Muscle layer of colon (tissue), 2 donors: ENCODE results near the gene SAFB2.

Experiments used
- H3K27ac ChIP-seq: one replicate; pipeline ENCODE4 v1.7.0; 2013; ENCODE audit warnings: low read depth, mild to moderate bottlenecking, low read length, moderate library complexity
- H3K27me3 ChIP-seq, 2 donors: one replicate each; pipeline ENCODE4 v1.7.0; 2013; ENCODE audit warnings: low read length in 2 of 2, mild to moderate bottlenecking in 2 of 2; ENCODE audit not compliant: insufficient read depth in 2 of 2, control insufficient read depth in 1 of 2
- H3K36me3 ChIP-seq: one replicate; pipeline ENCODE4 v1.7.0; 2013; ENCODE audit warnings: mild to moderate bottlenecking, low read length; ENCODE audit not compliant: insufficient read depth
- H3K4me1 ChIP-seq: one replicate; pipeline ENCODE4 v1.7.0; 2013; ENCODE audit warnings: mild to moderate bottlenecking, low read length; ENCODE audit not compliant: insufficient read depth
- H3K4me3 ChIP-seq, 2 donors: one replicate each; pipeline ENCODE4 v1.7.0; 2013; ENCODE audit warnings: low read length in 2 of 2, low read depth in 1 of 2, mild to moderate bottlenecking in 1 of 2, moderate library complexity in 1 of 2
- H3K9ac ChIP-seq: one replicate; pipeline ENCODE4 v1.7.0; 2013; ENCODE audit warnings: low read length
- H3K9me3 ChIP-seq: one replicate; pipeline ENCODE4 v1.7.0; 2013; ENCODE audit warnings: mild to moderate bottlenecking, low read length
- donor health status: abdominal sarcoma.
- donor health status: Adenocarcinoma of cecum.

SAFB2 gene

GRCh38 chr19:5622465-5623396 is at the start of gene SAFB2, which contains the start of gene SAFB:
TSS of gene SAFB2 (minus strand) at chr19:5622776. CDS start at chr19:5622715, 61 bp downstream.
TSS of gene SAFB (plus strand) at chr19:5623083. CDS start at chr19:5623206, 123 bp downstream.
- H3K9me3 ChIP-seq, result no peaks in the 10 kb centered on the region
- H3K27me3 ChIP-seq, result no peaks in the 10 kb centered on the region
- peaks cover 56% of the 10 kb centered on the region for H3K36me3 ChIP-seq
- H3K9ac ChIP-seq, result peak within 1 kb of the TSS; percentile 96
- H3K4me1 ChIP-seq, result peaks cover 50% of the 10 kb centered on the region
- peak within 1 kb of the TSS; percentile 99 for H3K27ac ChIP-seq
- peak within 1 kb of the TSS; percentile 95 to 98 for H3K4me3 ChIP-seq

DNA sequence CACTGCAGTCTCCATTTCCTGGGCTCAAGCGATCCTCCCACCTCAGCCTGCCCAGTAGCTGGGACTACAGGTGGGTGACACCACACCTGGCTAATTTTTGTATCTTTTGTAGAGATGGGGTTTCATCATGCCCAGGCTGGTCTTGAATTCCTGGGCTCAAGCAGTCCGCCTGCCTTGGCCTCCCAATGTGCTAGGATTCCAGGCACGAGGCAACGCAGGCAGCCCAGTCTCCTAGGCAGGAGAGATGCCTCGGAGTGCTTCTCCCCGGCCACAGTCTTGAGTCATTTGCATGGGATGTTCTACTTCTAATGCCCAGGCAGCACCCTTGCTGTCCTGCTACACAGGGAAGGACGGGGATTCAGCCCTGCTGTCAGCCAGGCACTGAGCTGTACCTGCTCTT is 49.0 kb upstream of the SAFB2 start:
- Histone ChIP-seq H3K36me3 (peaks cover 25% of the 10 kb centered on the region), H3K9me3 (no peaks in the 10 kb centered on the region), H3K9ac (no peak overlapping the region), H3K27ac (no peak overlapping the region), H3K4me1 (no peaks in the 10 kb centered on the region), H3K27me3 (no peaks in the 10 kb centered on the region), H3K4me3 (no peak overlapping the region)

- H3K27ac ChIP-seq, result no peak overlapping the region
- no peaks in the 10 kb centered on the region for H3K4me1 ChIP-seq
- H3K9ac ChIP-seq, result no peak overlapping the region
- H3K4me3 ChIP-seq, result no peak overlapping the region
- peaks cover 48% of the 10 kb centered on the region for H3K36me3 ChIP-seq
- no peaks in the 10 kb centered on the region for H3K9me3 ChIP-seq
- no peaks in the 10 kb centered on the region for H3K27me3 ChIP-seq
Observed at GRCh38 chr19:5669212-5669611, 46.6 kb upstream of the SAFB2 start.

DNA sequence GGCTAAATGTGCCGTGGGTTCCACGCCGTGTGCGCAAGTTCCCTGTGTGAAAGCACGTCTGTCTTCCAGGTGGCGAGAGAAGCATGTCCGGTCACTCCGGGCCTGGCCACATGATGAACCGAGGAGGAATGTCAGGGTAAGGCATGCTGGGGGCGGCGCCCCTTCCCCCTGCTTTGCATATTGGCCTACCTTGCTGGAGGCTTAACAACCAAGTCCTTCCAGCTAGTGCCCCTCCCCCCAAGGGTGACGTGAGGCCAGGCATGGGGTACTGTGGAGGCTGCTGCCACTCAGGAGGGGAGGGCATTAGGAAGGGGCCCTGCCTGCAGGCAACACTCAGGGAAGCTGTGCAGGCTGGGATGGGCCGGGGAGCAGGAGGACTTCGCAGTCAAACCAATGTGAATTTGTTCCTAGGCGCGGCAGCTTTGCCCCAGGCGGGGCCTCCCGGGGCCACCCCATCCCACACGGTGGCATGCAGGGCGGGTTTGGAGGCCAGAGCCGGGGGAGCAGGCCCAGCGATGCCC is 45.2 kb upstream of the SAFB2 start:
- no peak overlapping the region for H3K9ac ChIP-seq
- H3K4me3 ChIP-seq, result no peak overlapping the region
- no peaks in the 10 kb centered on the region for H3K4me1 ChIP-seq
- no peaks in the 10 kb centered on the region for H3K9me3 ChIP-seq
- H3K27me3 ChIP-seq, result no peaks in the 10 kb centered on the region
- H3K36me3 ChIP-seq, result peaks cover 58% of the 10 kb centered on the region
- H3K27ac ChIP-seq, result no peak overlapping the region

- Histone ChIP-seq H3K4me1 (no peaks in the 10 kb centered on the region), H3K27ac (no peak overlapping the region), H3K36me3 (peaks cover 58% of the 10 kb centered on the region), H3K27me3 (no peaks in the 10 kb centered on the region), H3K4me3 (no peak overlapping the region), H3K9ac (no peak overlapping the region), H3K9me3 (no peaks in the 10 kb centered on the region)
Observed at GRCh38 chr19:5666921-5667610, 44.5 kb upstream of the SAFB2 start.

DNA sequence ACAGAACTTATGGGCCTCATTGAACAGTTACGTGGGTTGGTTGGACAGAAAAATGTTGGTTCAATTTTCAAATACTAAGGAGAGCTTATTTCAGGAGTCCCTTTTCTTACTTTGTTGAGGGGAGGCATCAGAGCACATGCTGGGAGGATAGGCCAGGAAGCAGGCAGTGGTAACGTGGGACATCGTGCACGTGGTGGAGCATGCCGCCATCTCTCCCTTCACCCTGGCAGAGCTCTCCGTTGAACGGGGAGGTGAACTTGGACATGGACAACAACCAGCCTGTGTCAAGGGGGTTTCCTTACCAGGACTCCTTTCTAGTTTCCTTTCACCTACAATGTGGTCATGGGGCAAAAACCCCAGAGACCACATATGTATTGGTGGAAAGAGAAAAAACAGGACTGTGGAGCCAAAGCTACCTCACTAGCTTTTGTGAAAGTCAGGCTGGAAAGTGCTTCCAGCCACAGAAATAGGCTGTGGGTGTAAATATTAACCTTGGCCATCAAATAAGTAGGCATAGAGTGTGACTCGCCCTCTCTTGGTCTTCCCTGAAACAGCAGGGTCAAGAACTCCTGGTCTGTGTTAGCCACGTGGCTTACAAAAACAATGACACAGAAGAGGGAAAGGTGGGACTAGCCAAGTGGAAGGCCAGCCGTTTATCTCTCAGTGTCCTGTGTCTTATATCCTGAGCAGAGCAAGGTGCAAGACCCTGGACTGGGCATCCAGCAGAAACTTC is 43.4 kb upstream of the SAFB2 start:
- H3K36me3 ChIP-seq, result peaks cover 67% of the 10 kb centered on the region
- H3K4me1 ChIP-seq, result no peaks in the 10 kb centered on the region
- no peak overlapping the region for H3K27ac ChIP-seq
- H3K9ac ChIP-seq, result no peak overlapping the region
- no peak overlapping the region for H3K4me3 ChIP-seq
- no peaks in the 10 kb centered on the region for H3K27me3 ChIP-seq
- no peaks in the 10 kb centered on the region for H3K9me3 ChIP-seq

GRCh38 chr19:5664515-5664914 is 41.9 kb upstream of the SAFB2 start:
- Histone ChIP-seq H3K36me3 (peaks cover 79% of the 10 kb centered on the region), H3K27ac (no peak overlapping the region), H3K27me3 (no peaks in the 10 kb centered on the region)

GRCh38 chr19:5663904-5664303 is 41.3 kb upstream of the SAFB2 start:
- no peak overlapping the region for H3K9ac ChIP-seq
- no peaks in the 10 kb centered on the region for H3K27me3 ChIP-seq
- H3K4me1 ChIP-seq, result no peaks in the 10 kb centered on the region
- no peaks in the 10 kb centered on the region for H3K9me3 ChIP-seq
- peaks cover 76% of the 10 kb centered on the region for H3K36me3 ChIP-seq
- H3K27ac ChIP-seq, result no peak overlapping the region
- no peak overlapping the region for H3K4me3 ChIP-seq

More at GRCh38 chr19:5664515-5664914, 41.9 kb upstream of the SAFB2 start:
- Histone ChIP-seq H3K4me3 (no peak overlapping the region), H3K9me3 (no peaks in the 10 kb centered on the region), H3K9ac (no peak overlapping the region), H3K4me1 (no peaks in the 10 kb centered on the region)

- Histone ChIP-seq H3K27me3 (no peaks in the 10 kb centered on the region), H3K4me3 (no peak overlapping the region), H3K9ac (no peak overlapping the region), H3K9me3 (no peaks in the 10 kb centered on the region), H3K27ac (no peak overlapping the region), H3K4me1 (no peaks in the 10 kb centered on the region), H3K36me3 (peaks cover 74% of the 10 kb centered on the region)
Observed at GRCh38 chr19:5661483-5661882, 38.9 kb upstream of the SAFB2 start.

DNA sequence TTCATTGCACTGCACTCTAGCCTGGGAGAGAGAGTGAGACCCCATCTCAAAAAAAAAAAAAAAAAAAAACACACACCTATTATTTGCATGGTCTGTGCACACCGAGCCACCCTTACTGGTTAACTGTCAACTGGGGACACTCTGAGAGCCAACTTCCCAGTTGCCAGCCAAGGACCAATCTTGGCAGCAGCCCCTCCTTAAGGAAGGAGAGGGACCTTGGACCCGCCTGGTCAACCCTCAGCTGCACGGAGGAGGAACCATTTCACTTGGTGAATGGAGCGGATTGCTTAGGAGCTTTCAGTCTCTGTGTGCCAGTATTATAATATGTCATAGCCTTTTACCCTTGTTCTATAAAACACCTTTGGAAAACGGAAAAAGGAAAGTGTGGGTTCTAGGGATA is 32.8 kb upstream of the SAFB2 start:
- no peaks in the 10 kb centered on the region for H3K27me3 ChIP-seq
- no peaks in the 10 kb centered on the region for H3K9me3 ChIP-seq
- H3K4me1 ChIP-seq, result no peaks in the 10 kb centered on the region
- peaks cover 67% of the 10 kb centered on the region for H3K36me3 ChIP-seq
- H3K9ac ChIP-seq, result no peak overlapping the region
- no peak overlapping the region for H3K27ac ChIP-seq
- no peak overlapping the region for H3K4me3 ChIP-seq

DNA sequence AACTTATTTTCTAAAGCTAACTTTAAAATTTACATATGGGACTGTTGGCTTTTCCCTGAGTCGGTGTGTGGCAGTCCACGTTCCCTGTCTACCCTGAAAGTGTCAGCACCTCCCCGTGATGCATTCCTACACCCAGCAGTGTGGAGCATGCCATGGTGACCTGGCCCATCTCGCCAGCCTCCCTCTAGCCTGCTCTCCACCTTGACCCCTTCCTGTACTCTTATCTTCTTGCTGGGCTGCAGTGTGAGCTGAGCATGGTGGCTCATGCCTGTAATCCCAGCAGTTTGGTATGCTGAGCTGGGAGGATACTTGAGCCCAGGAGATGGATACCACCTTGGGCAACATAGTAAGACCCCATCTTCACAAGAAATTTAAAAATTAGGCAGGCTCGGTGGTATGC is 32.4 kb upstream of the SAFB2 start:
- H3K27me3 ChIP-seq, result no peaks in the 10 kb centered on the region
- H3K4me1 ChIP-seq, result no peaks in the 10 kb centered on the region
- no peak overlapping the region for H3K9ac ChIP-seq
- no peaks in the 10 kb centered on the region for H3K9me3 ChIP-seq
- H3K36me3 ChIP-seq, result peaks cover 67% of the 10 kb centered on the region
- no peak overlapping the region for H3K4me3 ChIP-seq
- H3K27ac ChIP-seq, result no peak overlapping the region
